ENCODE measurements around the gene KCNA4. TPM values are rescaled to one million over a fixed set of nuclear protein-coding genes. Genes with fewer than 3 reads are reported as not detected.

KCNA4 gene
- total and polyA plus RNA-seq, 2 of the 4 experiments (the other 2 are of a cell fraction) = not detected

GRCh38 chr11:30059172-30059815, 42.5 kb upstream of the KCNA4 start:
- no peaks in the 10 kb centered on the region for H3K36me3 ChIP-seq (ENCODE audit: control insufficient read depth, insufficient read depth, low read length)
- dilution Hi-C loops (cut with HindIII; ENCODE audit: low sequenced_read_pairs, unreplicated experiment) = no loop called here

More at GRCh38 chr11:30059172-30059815, 42.5 kb upstream of the KCNA4 start:
- Histone ChIP-seq H4K5ac (ENCODE audit: low read depth, low read length) (no peak overlapping the region), H3K9me1 (ENCODE audit: insufficient read depth, low read length) (no peaks in the 10 kb centered on the region), H3K4ac (ENCODE audit: low read depth, low read length) (no peak overlapping the region), H4K8ac (ENCODE audit: low read depth in 2 of 2, low read length in 2 of 2) (no peak overlapping the region), H4K91ac (ENCODE audit: insufficient read depth, low read depth, low read length) (no peak overlapping the region), H3K27ac (ENCODE audit: insufficient read depth, low read length) (no peak overlapping the region), H3K56ac (ENCODE audit: extremely low read depth, insufficient read depth, low read length) (no peak overlapping the region), H3K4me1 (ENCODE audit: control insufficient read depth, insufficient read depth, low read length) (no peaks in the 10 kb centered on the region), H3K4me2 (ENCODE audit: low read depth, low read length) (no peak overlapping the region), H3K9me3 (ENCODE audit: control insufficient read depth, insufficient read depth, low read length) (no peaks in the 10 kb centered on the region), H3K18ac (ENCODE audit: low read depth, low read length) (no peak overlapping the region), H3K23ac (ENCODE audit: low read depth, low read length) (no peak overlapping the region), H2AK5ac (ENCODE audit: low read depth, low read length) (no peak overlapping the region), H2AK9ac (replicated peaks; ENCODE audit: low read depth, low read length, poor library complexity) (no peak overlapping the region), H3K79me1 (ENCODE audit: low read depth in 1 of 2, low read length in 2 of 2) (no peaks in the 10 kb centered on the region), H4K20me1 (ENCODE audit: insufficient read depth, low read length) (no peaks in the 10 kb centered on the region), H2BK20ac (ENCODE audit: low read depth, low read length) (no peak overlapping the region), H3K4me3 (ENCODE audit: insufficient read depth, low read depth, low read length) (no peak overlapping the region), H3K9ac (ENCODE audit: low read depth, low read length) (no peak overlapping the region), H2BK5ac (ENCODE audit: low read depth, low read length, poor library complexity, severe bottlenecking) (no peak overlapping the region), H2AFZ (replicated peaks; ENCODE audit: low read length, poor library complexity) (no peak overlapping the region), H2BK15ac (ENCODE audit: low read depth, low read length) (no peak overlapping the region), H3K27me3 (ENCODE audit: control insufficient read depth, insufficient read depth, low read length) (no peaks in the 10 kb centered on the region), H3K14ac (replicated peaks; ENCODE audit: low read depth, low read length) (no peak overlapping the region), H2BK120ac (ENCODE audit: low read depth, low read length) (no peak overlapping the region)
- no peak for TF ChIP-seq CHD1 (IDR thresholded peaks at IDR 0.05; ENCODE audit: low read depth, low read length)
- no peak for TF ChIP-seq POLR2A (IDR thresholded peaks at IDR 0.05; ENCODE audit: low read depth, low read length)
- TF ChIP-seq MAZ (IDR thresholded peaks at IDR 0.05; ENCODE audit: borderline replicate concordance, low read depth, low read length) = no peak
- TF ChIP-seq NFE2L2 (IDR thresholded peaks at IDR 0.05; ENCODE audit: low read depth, low read length) = no peak
- no peak for TF ChIP-seq MAFK (IDR thresholded peaks at IDR 0.05; ENCODE audit: low read depth, low read length)
- no peak for TF ChIP-seq SMC3 (IDR thresholded peaks at IDR 0.05; ENCODE audit: low read depth, low read length)
- TF ChIP-seq ELK1 (IDR thresholded peaks at IDR 0.05; ENCODE audit: borderline replicate concordance, low read depth, low read length) = no peak
- no peak for TF ChIP-seq RAD21 (IDR thresholded peaks at IDR 0.05; ENCODE audit: low read length)
- no peak for TF ChIP-seq CEBPB (IDR thresholded peaks at IDR 0.05; ENCODE audit: low read depth, low read length)
- TF ChIP-seq FOS (IDR thresholded peaks at IDR 0.05; ENCODE audit: low read depth, low read length) = no peak
- no peak for TF ChIP-seq RCOR1 (IDR thresholded peaks at IDR 0.05; ENCODE audit: insufficient replicate concordance, low read length)
- no peak for TF ChIP-seq MXI1 (IDR thresholded peaks at IDR 0.05; ENCODE audit: borderline replicate concordance, low read depth, low read length)
- TF ChIP-seq BHLHE40 (IDR thresholded peaks at IDR 0.05; ENCODE audit: low read depth, low read length) = no peak
- ATAC-seq (ENCODE audit: low read depth) = no peak
- POLR2A ChIA-PET (ENCODE audit: unreplicated experiment) = no interaction called here
- in situ Hi-C loops (cut with MboI; ENCODE audit: low sequenced_read_pairs) (no loop called here), intact Hi-C loops (cut with micrococcal nuclease) (no loop called here)
- no TSS peak for BruUV-seq (replicated peaks)
- CTCF ChIA-PET = no interaction called here
- no CpG with 5 or more reads among the region's 2 CpGs for WGBS, 2 experiments (ENCODE audit: extremely low coverage in 2 of 2, insufficient read length in 1 of 2)
- no peak for DNase-seq

All from IMR-90 (cell line).